GM12878 (cell line): Measurements from ENCODE around the gene AP1AR. TPM values are rescaled to one million over a fixed set of nuclear protein-coding genes. Genes with fewer than 3 reads are reported as not detected.

Source experiments
- ATAC-seq: fragments of 200-7000 bp; cut with Tn5 transposase; 3 replicates; pipeline ENCODE4 v1.9.1; 2020; ENCODE audit warnings: mild to moderate bottlenecking, moderate library complexity
- BruUV-seq: library from RNA; stranded (reverse); fragments of 400-500 nt; replicated peaks from 2 replicates; lab custom pipeline; 2021; lab: Mats Ljungman, UMichigan
- CTCF ChIA-PET: fragments of 300-600 bp; sonication (Branson Sonifier 250); formaldehyde crosslinking; extraction: SDS; loops from one replicate; lab custom pipeline; 2021; ENCODE audit warnings: inconsistent platforms; lab: Yijun Ruan, JAX
- POLR2A ChIA-PET: fragments of 350-600 bp; formaldehyde crosslinking; extraction: SDS; loops from one replicate; lab custom pipeline; 2021; ENCODE audit warnings: inconsistent platforms; lab: Charles Lee
- RAD21 ChIA-PET: fragments of 300-600 bp; sonication (Branson Sonifier 250); formaldehyde crosslinking; loops from one replicate; lab custom pipeline; 2023; ENCODE audit warnings: antibody characterized with exemption; ENCODE audit not compliant: unreplicated experiment; lab: Charles Lee
- SMC1A ChIA-PET: fragments of 300-600 bp; sonication (Branson Sonifier 250); formaldehyde crosslinking; loops from one replicate; lab custom pipeline; 2023; ENCODE audit not compliant: unreplicated experiment, uncharacterized antibody; lab: Charles Lee
- DNase-seq: peaks from one replicate; pipeline ENCODE4 v3.0.0-alpha.2; 2011; ENCODE audit warnings: low read depth, low spot score
- FAIRE-seq: peaks from 3 replicates; lab custom pipeline; 2011; peaks lifted over from hg19 to GRCh38; lab: Jason Lieb, UNC
- H2AFZ ChIP-seq: 2 replicates; pipeline ENCODE4 v1.6.0; 2011; ENCODE audit warnings: low read depth, low read length, control low read depth; ENCODE audit not compliant: control insufficient read depth
- H3K27ac ChIP-seq: 2 replicates; pipeline ENCODE4 v1.5.1; 2011; ENCODE audit warnings: control low read depth; ENCODE audit not compliant: control insufficient read depth, insufficient read depth
- H3K27me3 ChIP-seq, 2 experiments: replicated peaks in 1 of 2; 2 replicates each; pipeline versions ENCODE4 v1.6.0 to v1.6.1; 2011; ENCODE audit warnings: low read length in 1 of 2; ENCODE audit not compliant: control insufficient read depth in 2 of 2, insufficient read depth in 2 of 2
- H3K36me3 ChIP-seq, 2 experiments: 2 replicates each; pipeline ENCODE4 v1.5.1; 2011; ENCODE audit warnings: low read length in 1 of 2; ENCODE audit not compliant: control insufficient read depth in 2 of 2, insufficient read depth in 2 of 2
- H3K4me1 ChIP-seq: 2 replicates; pipeline ENCODE4 v1.6.1; 2011; ENCODE audit warnings: mild to moderate bottlenecking, low read length, moderate library complexity, mixed read lengths; ENCODE audit not compliant: control insufficient read depth, insufficient read depth
- H3K4me2 ChIP-seq: 2 replicates; pipeline ENCODE4 v1.6.0; 2011; ENCODE audit warnings: control low read depth; ENCODE audit not compliant: control insufficient read depth, insufficient read depth
- H3K4me3 ChIP-seq: fragments of 200-600 bp; sonication (generic); 2 replicates; pipeline ENCODE4 v1.5.1; 2016
- H3K79me2 ChIP-seq: 2 replicates; pipeline ENCODE4 v1.6.0; 2011; ENCODE audit warnings: low read length; ENCODE audit not compliant: control insufficient read depth, insufficient read depth
- H3K9ac ChIP-seq: 2 replicates; pipeline ENCODE4 v1.8.0; 2011; ENCODE audit warnings: low read length, control low read depth, mixed read lengths; ENCODE audit not compliant: control insufficient read depth, insufficient read depth
- H3K9me3 ChIP-seq: replicated peaks from 3 replicates; pipeline ENCODE4 v1.5.1; 2011; ENCODE audit warnings: mild to moderate bottlenecking, low read length; ENCODE audit not compliant: control insufficient read depth, insufficient read depth
- H4K20me1 ChIP-seq: 2 replicates; pipeline ENCODE4 v1.6.0; 2011; ENCODE audit not compliant: control insufficient read depth, insufficient read depth
- CEBPB ChIP-seq, 2 experiments: fragments of 150-350 bp in 1 of 2; IDR thresholded peaks; 2 replicates each; pipeline ENCODE4 v1.6.1; 2012 to 2014; ENCODE audit warnings: low read depth in 2 of 2, low read length in 2 of 2, borderline replicate concordance in 1 of 2, inconsistent platforms in 1 of 2
- CREM ChIP-seq: IDR thresholded peaks from 2 replicates; pipeline ENCODE4 v1.6.1; 2014; ENCODE audit warnings: antibody characterized with exemption, low read depth
- FOXK2 ChIP-seq: fragments of 450-650 bp; IDR thresholded peaks from 2 replicates; pipeline ENCODE4 v1.6.1; 2017; ENCODE audit warnings: mild to moderate bottlenecking, moderate library complexity
- KDM1A ChIP-seq: fragments of 200-600 bp; sonication (generic); IDR thresholded peaks from 2 replicates; pipeline ENCODE4 v1.6.1; 2016; ENCODE audit warnings: borderline replicate concordance
- MYC ChIP-seq: IDR thresholded peaks from 2 replicates; pipeline ENCODE4 v1.6.1; 2011; ENCODE audit warnings: mild to moderate bottlenecking, low read length, moderate library complexity, inconsistent platforms; ENCODE audit not compliant: insufficient read depth, insufficient replicate concordance, insufficient read length, severe bottlenecking
- NFYB ChIP-seq: IDR thresholded peaks from 2 replicates; pipeline ENCODE4 v1.6.1; 2011; ENCODE audit warnings: low read depth, mild to moderate bottlenecking, low read length, improper control_type of control experiment, moderate library complexity; ENCODE audit not compliant: insufficient read depth
- SP1 ChIP-seq: IDR thresholded peaks from one replicate; pipeline ENCODE4 v1.6.1; 2011; ENCODE audit warnings: low read depth, low read length
- ZZZ3 ChIP-seq: IDR thresholded peaks from 2 replicates; pipeline ENCODE4 v1.6.1; 2011; ENCODE audit warnings: low read depth; ENCODE audit not compliant: control insufficient read depth, insufficient read length
- WGBS: methylation state at CpG from one replicate; pipeline ENCODE4 v1.1.6; 2016; ENCODE audit warnings: low lambda C conversion rate; ENCODE audit not compliant: insufficient replicate concordance, insufficient coverage; ENCODE audit errors: missing lambda C conversion rate; 5-methylcytosine and 5-hydroxymethylcytosine counted together
- in situ Hi-C: fragments of 300-500 bp; cut with MboI; formaldehyde crosslinking; loops from 9 replicates; pipeline ENCODE4 v1.14.3; 2018; ENCODE audit warnings: mixed read lengths
- intact Hi-C: fragments of 100-400 bp; cut with micrococcal nuclease; formaldehyde crosslinking; loops from one replicate; pipeline ENCODE4 v1.14.2; 2022; ENCODE audit not compliant: unreplicated experiment
- polyA plus RNA-seq, 11 experiments: library from polyadenylated mRNA; depleted of rRNA in 4 of 11; unstranded in 6 of 11; stranded (reverse) in 5 of 11; fragments of >200 nt; fragmentation: Nextera tagmentation in 4 of 11; fragmentation: Illumina TruSeq in 1 of 11; extraction: Ambion mirVana in 4 of 11; extraction: Trizol in 1 of 11; gene quantifications; 1 replicate in 1 of 11; 2 replicates in 10 of 11; pipeline versions ENCODE4 v1.2.1 to v1.2.3, GENCODE V29; 2011 to 2016; ENCODE audit warnings: inconsistent platforms in 2 of 11, missing spikeins in 2 of 11, low read depth in 1 of 11
- total RNA-seq, 4 experiments: library from RNA; depleted of rRNA in 3 of 4; stranded (reverse); fragments of >200 nt in 3 of 4; fragmentation: Illumina TruSeq in 1 of 4; extraction: Trizol in 1 of 4; gene quantifications; 2 replicates each; pipeline versions ENCODE4 v1.2.1 to v1.2.3, GENCODE V29; 2013 to 2021

Gene AP1AR
- total and polyA plus RNA-seq, 10 of the 15 experiments (the other 5 are each of a cell fraction or from before 2014, with no cell fraction given): 5.6 to 29.1 (median 16.3) TPM

DNA sequence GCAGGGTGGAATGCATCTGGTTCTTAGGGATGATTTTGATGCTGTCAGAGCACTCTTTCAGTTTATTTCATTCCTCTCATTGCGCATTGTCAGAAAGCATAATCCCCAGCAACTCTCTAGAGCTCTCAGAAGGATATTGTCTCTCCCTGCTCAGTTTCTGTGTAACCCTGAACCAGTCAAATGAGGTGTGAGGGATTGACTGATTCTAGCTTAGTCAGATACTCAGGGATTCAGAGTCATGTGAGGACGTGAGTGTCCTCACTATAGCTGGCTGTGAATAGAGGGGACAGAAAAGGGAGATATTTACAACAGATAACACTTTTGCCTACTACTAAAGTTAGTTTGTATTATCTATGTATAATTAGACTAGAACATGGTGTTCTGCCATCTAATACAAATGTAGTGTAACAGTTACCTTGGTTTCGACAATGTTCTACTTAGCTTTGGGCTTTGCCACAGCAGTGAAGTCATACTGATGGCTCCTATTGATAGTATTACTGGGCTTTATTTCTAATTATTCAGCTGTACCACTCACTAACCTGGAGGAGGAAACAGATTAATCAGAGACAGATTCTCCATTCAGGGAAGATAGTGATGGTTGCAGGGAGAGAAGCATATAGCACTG lies 19.5 kb downstream of the AP1AR start (continued):
- no peak for TF ChIP-seq SP1
- no peak for TF ChIP-seq ZZZ3
- no peak for TF ChIP-seq NFYB
- no peak for TF ChIP-seq CEBPB (IDR thresholded peaks at IDR 0.05; ENCODE audit: borderline replicate concordance in 1 of 2, low read depth in 2 of 2, low read length in 2 of 2)
- TF ChIP-seq FOXK2: no peak

DNA sequence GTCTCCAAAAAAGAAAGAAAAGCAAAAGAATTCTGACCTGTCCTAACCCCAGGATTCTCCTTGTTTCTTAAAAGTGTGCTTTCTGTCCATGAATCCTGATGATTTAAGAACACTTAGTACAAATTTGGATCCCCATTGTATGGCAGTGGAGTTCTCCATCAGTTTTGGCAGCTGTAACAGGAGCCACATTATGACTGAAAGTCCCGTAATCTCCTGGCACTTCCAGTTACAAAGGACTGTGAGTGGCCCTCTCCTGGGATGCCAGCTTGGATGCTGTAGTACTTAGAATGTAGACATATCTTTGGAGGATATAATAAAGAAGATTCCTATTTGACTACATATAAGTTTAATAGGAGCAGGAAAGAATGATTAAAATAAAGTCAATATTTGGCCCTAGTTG lies 20.6 kb downstream of the AP1AR start:
- intact Hi-C loops (no loop called here), in situ Hi-C loops (no loop called here)
- Histone ChIP-seq H3K4me3 (no peak overlapping the region), H3K27me3 (no peaks in the 10 kb centered on the region), H3K4me1 (no peaks in the 10 kb centered on the region), H2AFZ (no peak overlapping the region), H3K4me2 (no peak overlapping the region), H4K20me1 (no peaks in the 10 kb centered on the region), H3K79me2 (no peaks in the 10 kb centered on the region), H3K9me3 (no peaks in the 10 kb centered on the region), H3K9ac (no peak overlapping the region), H3K27ac (no peak overlapping the region), H3K36me3 (no peaks in the 10 kb centered on the region; a peak in 1 of 4 replicates)
- DNase-seq (no peak), ATAC-seq (no peak), FAIRE-seq (no peak)
- no peak for TF ChIP-seq CREM
- TF ChIP-seq MYC: no peak
- TF ChIP-seq KDM1A: no peak
- WGBS: 100% methylated on average over 1 of the region's 1 CpG
- ChIA-PET RAD21 (no interaction called here), CTCF (interaction anchor here (2.1 kb wide), 1 partner anchor 16 kb away, joined by 7 read pairs; no protein-coding TSS in a partner anchor), POLR2A (no interaction called here), SMC1A (interaction anchor here (0.9 to 1.4 kb wide), 3 partner anchors 9 to 68 kb away, joined by 3 to 4 read pairs (median 3); no protein-coding TSS in a partner anchor)
- no TSS peak for BruUV-seq
